Measurements from ENCODE around the gene SYT2.
"Not testable (repeated sequence)": the region's sequence is repeated elsewhere in the genome, so short reads cannot be mapped to it uniquely, and the experiment has no call there.

The SYT2 gene

GRCh38 chr1:202742496-202742895 is 32.2 kb upstream of the SYT2 start:
- DNase-seq (ENCODE audit: extremely low read depth, low read depth): no peak
- TF ChIP-seq CTCF (IDR thresholded peaks at IDR 0.05; ENCODE audit: low read depth, low read length): no peak

GRCh38 chr1:202733251-202733650 is 23.0 kb upstream of the SYT2 start:
- no peak for TF ChIP-seq CTCF (IDR thresholded peaks at IDR 0.05; ENCODE audit: low read depth, low read length)
- no peak for DNase-seq (ENCODE audit: extremely low read depth, low read depth)

GRCh38 chr1:202728951-202729350 is 18.7 kb upstream of the SYT2 start:
- no peak for TF ChIP-seq CTCF (IDR thresholded peaks at IDR 0.05; ENCODE audit: low read depth, low read length)
- no peak for DNase-seq (ENCODE audit: extremely low read depth, low read depth)

- no peak for TF ChIP-seq CTCF (IDR thresholded peaks at IDR 0.05; ENCODE audit: low read depth, low read length)
- no peak for DNase-seq (ENCODE audit: extremely low read depth, low read depth)
These were observed 15.3 kb upstream of the SYT2 start for GRCh38 chr1:202725526-202725925.

GRCh38 chr1:202723708-202724107 is 13.5 kb upstream of the SYT2 start:
- no peak for TF ChIP-seq CTCF (IDR thresholded peaks at IDR 0.05; ENCODE audit: low read depth, low read length)

GRCh38 chr1:202723046-202723445 is 12.8 kb upstream of the SYT2 start:
- not testable (repeated sequence) for DNase-seq (ENCODE audit: extremely low read depth, low read depth)

More at GRCh38 chr1:202723708-202724107, 13.5 kb upstream of the SYT2 start:
- no peak for DNase-seq (ENCODE audit: extremely low read depth, low read depth)

- no peak for TF ChIP-seq CTCF (IDR thresholded peaks at IDR 0.05; ENCODE audit: low read depth, low read length)
- no peak for DNase-seq (ENCODE audit: extremely low read depth, low read depth)
These were observed 6.4 kb upstream of the SYT2 start for GRCh38 chr1:202716654-202717053.

- not testable (repeated sequence) for DNase-seq (ENCODE audit: extremely low read depth, low read depth)
These were observed 3.9 kb upstream of the SYT2 start for GRCh38 chr1:202714202-202714601.

- no peak for TF ChIP-seq CTCF (IDR thresholded peaks at IDR 0.05; ENCODE audit: low read depth, low read length)
- DNase-seq (ENCODE audit: extremely low read depth, low read depth): no peak
These were observed 2.9 kb upstream of the SYT2 start for GRCh38 chr1:202713110-202713509.
